Testis (tissue), 3 donors: ENCODE data around the gene POLR3GL. TPM values are rescaled to one million over a fixed set of nuclear protein-coding genes. Genes with fewer than 3 reads are reported as not detected.
A peak's percentile ranks its signal among the peaks of the same experiment; 100 is the strongest.

ENCODE experiments used
- DNase-seq: peaks from one replicate; pipeline ENCODE4 v3.0.0-alpha.2; 2019
- H3K27ac ChIP-seq, 2 donors: fragments of 200-600 bp; sonication (generic); one replicate each; pipeline ENCODE4 v1.5.1; 2019
- H3K27me3 ChIP-seq: fragments of 200-600 bp; sonication (generic); one replicate; pipeline ENCODE4 v1.5.1; 2019
- H3K36me3 ChIP-seq: fragments of 200-600 bp; sonication (generic); one replicate; pipeline ENCODE4 v1.5.1; 2017; ENCODE audit warnings: low read depth; ENCODE audit errors: missing control alignments
- H3K4me1 ChIP-seq: fragments of 200-600 bp; sonication (generic); one replicate; pipeline ENCODE4 v1.5.1; 2019
- H3K4me3 ChIP-seq, 2 donors: fragments of 200-600 bp; sonication (generic); one replicate each; pipeline ENCODE4 v1.5.1; 2017 to 2019
- H3K9me3 ChIP-seq: fragments of 200-600 bp; sonication (generic); one replicate; pipeline ENCODE4 v1.5.1; 2017
- CTCF ChIP-seq, 3 experiments: fragments of 450-650 bp in 2 of 3; fragments of 200-600 bp in 1 of 3; sonication (generic) in 1 of 3; IDR thresholded peaks; one replicate each; pipeline ENCODE4 v1.5.1; 2016 to 2019; ENCODE audit warnings: antibody characterized with exemption in 3 of 3, mild to moderate bottlenecking in 2 of 3, moderate library complexity in 1 of 3
- POLR2A ChIP-seq: fragments of 450-650 bp; IDR thresholded peaks from one replicate; pipeline ENCODE4 v1.6.1; 2017; ENCODE audit warnings: antibody characterized with exemption, mild to moderate bottlenecking, moderate library complexity
- WGBS, 2 donors: methylation state at CpG; one replicate each; pipeline ENCODE4 v1.1.5; 2018; 5-methylcytosine and 5-hydroxymethylcytosine counted together
- intact Hi-C: fragments of 100-400 bp; cut with DNase I; formaldehyde crosslinking; loops from one replicate; pipeline ENCODE4 v1.15.1; 2023; ENCODE audit warnings: low total_unique reads
- polyA plus RNA-seq: library from polyadenylated mRNA; stranded (reverse); fragments of 350-450 nt; fragmentation: Illumina TruSeq; extraction: RNeasy Lipid Tissue Mini Kit (QIAGEN cat#74804); gene quantifications from one replicate; pipeline ENCODE4 v1.2.3, GENCODE V29; 2014; ENCODE audit warnings: low read depth, low replicate concordance; ENCODE audit not compliant: insufficient read depth
- total RNA-seq, 2 donors: library from RNA; depleted of rRNA; stranded (reverse); fragments of >200 nt; gene quantifications; one replicate each; pipeline ENCODE4 v1.2.3, GENCODE V29; 2016

The POLR3GL gene
- total and polyA plus RNA-seq, 3 donors from 2014 or later, result 20.9 to 37.9 (median 23.5) TPM

- WGBS, 2 donors, result 86 to 95% methylated on average over 8 of the region's 8 CpGs
- intact Hi-C loops, result no loop called here
- H3K36me3 ChIP-seq, result no peaks in the 10 kb centered on the region
These were observed 45.7 kb downstream of the POLR3GL start for GRCh38 chr1:146010126-146010738.

GRCh38 chr1:146012703-146013558, 48.4 kb downstream of the POLR3GL start:
- no peak for TF ChIP-seq POLR2A
- peak; percentile 43 to 52 (median 49) for TF ChIP-seq CTCF (IDR thresholded peaks at IDR 0.05)
- Histone ChIP-seq H3K36me3 (no peaks in the 10 kb centered on the region), H3K9me3 (no peaks in the 10 kb centered on the region), H3K4me3 (no peak overlapping the region), H3K27ac (no peak overlapping the region), H3K4me1 (no peaks in the 10 kb centered on the region), H3K27me3 (no peaks in the 10 kb centered on the region)
- no peak for DNase-seq
- intact Hi-C loops, result no loop called here
- WGBS, 2 donors, result 15 to 40% methylated on average over 4 of the region's 4 CpGs

More at GRCh38 chr1:146010126-146010738, 45.7 kb downstream of the POLR3GL start:
- Histone ChIP-seq H3K4me1 (no peaks in the 10 kb centered on the region), H3K27ac (peak overlapping the region in 1 of 2 donors; percentile 3), H3K27me3 (no peaks in the 10 kb centered on the region), H3K9me3 (no peaks in the 10 kb centered on the region), H3K4me3 (no peak overlapping the region)
- DNase-seq, result no peak
- TF ChIP-seq CTCF (IDR thresholded peaks at IDR 0.05) (no peak), POLR2A (no peak)

- Histone ChIP-seq H3K36me3 (no peaks in the 10 kb centered on the region), H3K27ac (no peak overlapping the region), H3K27me3 (no peaks in the 10 kb centered on the region), H3K4me3 (no peak overlapping the region), H3K9me3 (no peaks in the 10 kb centered on the region), H3K4me1 (no peaks in the 10 kb centered on the region)
- TF ChIP-seq CTCF (IDR thresholded peaks at IDR 0.05), result no peak
- no peak for TF ChIP-seq POLR2A
- no peak for DNase-seq
- 85 to 88% methylated on average over 6 of the region's 6 CpGs for WGBS, 2 donors
- intact Hi-C loops, result no loop called here
These were observed 49.1 kb downstream of the POLR3GL start for GRCh38 chr1:146013559-146013922.

GRCh38 chr1:146016891-146017290, 52.4 kb downstream of the POLR3GL start:
- TF ChIP-seq CTCF (IDR thresholded peaks at IDR 0.05) (no peak), POLR2A (no peak)
- intact Hi-C loops, result no loop called here
- H3K9me3 ChIP-seq, result no peaks in the 10 kb centered on the region
- H3K4me3 ChIP-seq, result no peak overlapping the region
- DNase-seq, result no peak
- no peaks in the 10 kb centered on the region for H3K27me3 ChIP-seq
- WGBS, 2 donors, result 57 to 71% methylated on average over 1 of the region's 1 CpG
- H3K27ac ChIP-seq, result no peak overlapping the region
- no peaks in the 10 kb centered on the region for H3K36me3 ChIP-seq
- H3K4me1 ChIP-seq, result no peaks in the 10 kb centered on the region
